ENCODE measurements around the gene GRM1. TPM values are rescaled to one million over a fixed set of nuclear protein-coding genes. Genes with fewer than 3 reads are reported as not detected.

The GRM1 gene
- total and polyA plus RNA-seq, 2 donors (not counting 3 experiments of a cell fraction or from before 2014, with no cell fraction given): 0.07 TPM; not detected in 1

- Histone ChIP-seq H3K79me2 (ENCODE audit: control insufficient read depth, insufficient read depth, low read length) (no peaks in the 10 kb centered on the region), H3K9me1 (replicated peaks; ENCODE audit: control insufficient read depth, extremely low read depth, insufficient read depth, low read length) (no peaks in the 10 kb centered on the region), H3K4me2 (ENCODE audit: insufficient read depth, low read length) (no peak overlapping the region), H3K4me3 (replicated peaks in 1 of 3; ENCODE audit: insufficient read depth in 1 of 3, low read depth in 1 of 3, low read length in 3 of 3) (no peak overlapping the region), H2AFZ (ENCODE audit: low read depth, low read length) (no peak overlapping the region), H3K9me3 (replicated peaks; ENCODE audit: control insufficient read depth, insufficient read depth, low read length) (no peaks in the 10 kb centered on the region), H3K9ac (replicated peaks; ENCODE audit: extremely low read depth, insufficient read depth, low read length) (no peak overlapping the region), H3K4me1 (ENCODE audit: control insufficient read depth, extremely low read depth, insufficient read depth, low read length) (no peaks in the 10 kb centered on the region), H3K27ac (ENCODE audit: insufficient read depth, low read depth, low read length) (no peak overlapping the region), H3K27me3 (ENCODE audit: control insufficient read depth in 2 of 2, insufficient read depth in 2 of 2, low read length in 2 of 2) (no peaks in the 10 kb centered on the region), H4K20me1 (replicated peaks; ENCODE audit: control insufficient read depth, extremely low read depth, insufficient read depth, low read length) (no peaks in the 10 kb centered on the region), H3K36me3 (ENCODE audit: control insufficient read depth in 2 of 2, extremely low read depth in 1 of 2, insufficient read depth in 2 of 2, low read length in 2 of 2) (no peaks in the 10 kb centered on the region)
- dilution Hi-C loops (cut with MboI; ENCODE audit: extremely low pct_ligation_motif_present, low sequenced_read_pairs) (no loop called here), intact Hi-C loops (cut with micrococcal nuclease) (no loop called here)
- BruUV-seq (replicated peaks): no TSS peak
- TF ChIP-seq GATA2 (IDR thresholded peaks at IDR 0.05; ENCODE audit: insufficient read depth, insufficient read length, low read depth, low read length): no peak
- no peak for TF ChIP-seq POLR2A (IDR thresholded peaks at IDR 0.05; ENCODE audit: low read depth, low read length)
- no peak for TF ChIP-seq EZH2 (IDR thresholded peaks at IDR 0.05; ENCODE audit: borderline replicate concordance, low read depth, low read length, severe bottlenecking)
- no peak for TF ChIP-seq MAX (IDR thresholded peaks at IDR 0.05; ENCODE audit: insufficient read depth, insufficient read length)
- TF ChIP-seq CTCF (IDR thresholded peaks at IDR 0.05; ENCODE audit: extremely low read depth in 1 of 2, insufficient read depth in 1 of 2, low read depth in 1 of 2, low read length in 2 of 2): no peak
- no peak for TF ChIP-seq FOS (IDR thresholded peaks at IDR 0.05; ENCODE audit: borderline replicate concordance, insufficient read depth, low read length)
- DNase-seq (ENCODE audit: low read depth, low spot score): no peak
- ChIA-PET POLR2A (no interaction called here), CTCF (interaction anchor here (1.1 kb wide), 1 partner anchor 144 kb away, joined by 3 read pairs; no protein-coding TSS in a partner anchor)
- no peak for FAIRE-seq
Observed at GRCh38 chr6:146472918-146473317, 444.1 kb downstream of the GRM1 start.

- Histone ChIP-seq H3K79me2 (ENCODE audit: control insufficient read depth, insufficient read depth, low read length) (no peaks in the 10 kb centered on the region), H3K4me3 (replicated peaks in 1 of 3; ENCODE audit: insufficient read depth in 1 of 3, low read depth in 1 of 3, low read length in 3 of 3) (no peak overlapping the region), H3K27ac (ENCODE audit: insufficient read depth, low read depth, low read length) (no peak overlapping the region), H3K4me2 (ENCODE audit: insufficient read depth, low read length) (no peak overlapping the region), H3K36me3 (ENCODE audit: control insufficient read depth in 2 of 2, extremely low read depth in 1 of 2, insufficient read depth in 2 of 2, low read length in 2 of 2) (no peaks in the 10 kb centered on the region), H3K27me3 (ENCODE audit: control insufficient read depth in 2 of 2, insufficient read depth in 2 of 2, low read length in 2 of 2) (no peaks in the 10 kb centered on the region), H3K4me1 (ENCODE audit: control insufficient read depth, extremely low read depth, insufficient read depth, low read length) (no peaks in the 10 kb centered on the region), H3K9ac (replicated peaks; ENCODE audit: extremely low read depth, insufficient read depth, low read length) (no peak overlapping the region), H4K20me1 (replicated peaks; ENCODE audit: control insufficient read depth, extremely low read depth, insufficient read depth, low read length) (no peaks in the 10 kb centered on the region), H3K9me1 (replicated peaks; ENCODE audit: control insufficient read depth, extremely low read depth, insufficient read depth, low read length) (no peaks in the 10 kb centered on the region), H2AFZ (ENCODE audit: low read depth, low read length) (no peak overlapping the region), H3K9me3 (replicated peaks; ENCODE audit: control insufficient read depth, insufficient read depth, low read length) (no peaks in the 10 kb centered on the region)
- ChIA-PET POLR2A (no interaction called here), CTCF (no interaction called here)
- no peak for FAIRE-seq
- DNase-seq (ENCODE audit: low read depth, low spot score): no peak
- no peak for TF ChIP-seq CTCF (IDR thresholded peaks at IDR 0.05; ENCODE audit: extremely low read depth in 1 of 2, insufficient read depth in 1 of 2, low read depth in 1 of 2, low read length in 2 of 2)
- no peak for TF ChIP-seq POLR2A (IDR thresholded peaks at IDR 0.05; ENCODE audit: low read depth, low read length)
- no peak for TF ChIP-seq JUN (IDR thresholded peaks at IDR 0.05; ENCODE audit: borderline replicate concordance, insufficient read depth, insufficient read length, low read depth)
- TF ChIP-seq FOS (IDR thresholded peaks at IDR 0.05; ENCODE audit: borderline replicate concordance, insufficient read depth, low read length): no peak
- TF ChIP-seq MYC (IDR thresholded peaks at IDR 0.05; ENCODE audit: low read depth, low read length): no peak
- no peak for TF ChIP-seq MAX (IDR thresholded peaks at IDR 0.05; ENCODE audit: insufficient read depth, insufficient read length)
- intact Hi-C loops (cut with micrococcal nuclease): no loop called here
- no TSS peak for BruUV-seq (replicated peaks)
- dilution Hi-C loops (cut with MboI; ENCODE audit: extremely low pct_ligation_motif_present, low sequenced_read_pairs): no loop called here
Observed at GRCh38 chr6:146481527-146481926, 452.7 kb downstream of the GRM1 start.

All from endothelial cell of umbilical vein (primary cell).